Measurements from ENCODE around the gene SLC7A11. TPM values are rescaled to one million over a fixed set of nuclear protein-coding genes. Genes with fewer than 3 reads are reported as not detected.
A peak's percentile ranks its signal among the peaks of the same experiment; 100 is the strongest.

SLC7A11 gene
- total and polyA plus RNA-seq, 2 experiments from 2014 or later, result 0.40 to 1.3 TPM

DNA sequence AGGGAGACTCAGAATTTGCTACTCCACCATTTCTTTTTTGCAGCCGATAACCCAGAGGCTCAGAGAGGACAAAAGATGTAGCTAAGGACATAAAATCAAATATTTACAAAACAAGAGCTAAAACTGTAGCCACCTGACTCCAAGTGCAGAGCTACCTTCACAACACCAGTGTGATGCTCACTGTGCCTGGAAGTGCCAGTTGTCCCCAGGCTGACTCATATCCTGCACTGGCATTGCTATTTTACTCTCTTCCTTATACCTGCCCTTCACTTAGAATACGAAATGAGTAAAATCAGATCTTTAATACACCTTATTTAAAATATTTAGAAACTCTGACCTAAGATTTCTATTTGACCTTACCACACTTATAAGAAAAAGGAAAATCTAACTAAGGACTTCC lies 39.5 kb downstream of the SLC7A11 start:
- no peak overlapping the region for H3K4me3 ChIP-seq
- TF ChIP-seq, protein P1, sequence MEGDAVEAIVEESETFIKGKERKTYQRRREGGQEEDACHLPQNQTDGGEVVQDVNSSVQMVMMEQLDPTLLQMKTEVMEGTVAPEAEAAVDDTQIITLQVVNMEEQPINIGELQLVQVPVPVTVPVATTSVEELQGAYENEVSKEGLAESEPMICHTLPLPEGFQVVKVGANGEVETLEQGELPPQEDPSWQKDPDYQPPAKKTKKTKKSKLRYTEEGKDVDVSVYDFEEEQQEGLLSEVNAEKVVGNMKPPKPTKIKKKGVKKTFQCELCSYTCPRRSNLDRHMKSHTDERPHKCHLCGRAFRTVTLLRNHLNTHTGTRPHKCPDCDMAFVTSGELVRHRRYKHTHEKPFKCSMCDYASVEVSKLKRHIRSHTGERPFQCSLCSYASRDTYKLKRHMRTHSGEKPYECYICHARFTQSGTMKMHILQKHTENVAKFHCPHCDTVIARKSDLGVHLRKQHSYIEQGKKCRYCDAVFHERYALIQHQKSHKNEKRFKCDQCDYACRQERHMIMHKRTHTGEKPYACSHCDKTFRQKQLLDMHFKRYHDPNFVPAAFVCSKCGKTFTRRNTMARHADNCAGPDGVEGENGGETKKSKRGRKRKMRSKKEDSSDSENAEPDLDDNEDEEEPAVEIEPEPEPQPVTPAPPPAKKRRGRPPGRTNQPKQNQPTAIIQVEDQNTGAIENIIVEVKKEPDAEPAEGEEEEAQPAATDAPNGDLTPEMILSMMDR (IDR thresholded peaks at IDR 0.05; ENCODE audit: low read depth, low read length), result no peak
- no peak overlapping the region for H3K27ac ChIP-seq
- H3K4me1 ChIP-seq (ENCODE audit: low read depth), result peaks cover 5% of the 10 kb centered on the region
- H3K9me3 ChIP-seq (ENCODE audit: low read depth), result no peaks in the 10 kb centered on the region
- H3K27me3 ChIP-seq, result no peaks in the 10 kb centered on the region
- no peaks in the 10 kb centered on the region for H3K36me3 ChIP-seq
- no peak for DNase-seq (ENCODE audit: low read depth in 1 of 2, low spot score in 1 of 2)

DNA sequence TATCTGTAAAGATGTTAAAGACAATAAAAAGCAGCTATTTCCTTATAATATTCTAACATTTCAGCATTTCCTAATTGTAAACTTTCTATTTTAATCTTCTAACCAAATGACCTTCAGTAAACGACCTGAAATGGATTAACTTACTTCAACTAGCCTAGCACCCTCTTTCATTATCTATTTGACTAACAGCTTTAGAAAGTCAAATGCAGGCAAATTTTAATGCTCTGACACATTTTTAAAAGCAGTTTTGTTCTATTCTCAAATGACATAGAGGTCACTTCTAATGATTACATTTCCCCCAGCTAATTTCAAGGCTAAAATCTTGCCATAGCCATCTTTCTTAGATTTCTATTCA lies 41.9 kb downstream of the SLC7A11 start:
- Histone ChIP-seq H3K4me1 (ENCODE audit: low read depth) (peaks cover 5% of the 10 kb centered on the region), H3K27me3 (no peaks in the 10 kb centered on the region), H3K9me3 (ENCODE audit: low read depth) (no peaks in the 10 kb centered on the region), H3K36me3 (no peaks in the 10 kb centered on the region), H3K4me3 (no peak overlapping the region), H3K27ac (peak overlapping the region; percentile 27)
- DNase-seq (ENCODE audit: low read depth in 1 of 2, low spot score in 1 of 2), result no peak
- TF ChIP-seq, protein P1 (IDR thresholded peaks at IDR 0.05; ENCODE audit: low read depth, low read length), result no peak

DNA sequence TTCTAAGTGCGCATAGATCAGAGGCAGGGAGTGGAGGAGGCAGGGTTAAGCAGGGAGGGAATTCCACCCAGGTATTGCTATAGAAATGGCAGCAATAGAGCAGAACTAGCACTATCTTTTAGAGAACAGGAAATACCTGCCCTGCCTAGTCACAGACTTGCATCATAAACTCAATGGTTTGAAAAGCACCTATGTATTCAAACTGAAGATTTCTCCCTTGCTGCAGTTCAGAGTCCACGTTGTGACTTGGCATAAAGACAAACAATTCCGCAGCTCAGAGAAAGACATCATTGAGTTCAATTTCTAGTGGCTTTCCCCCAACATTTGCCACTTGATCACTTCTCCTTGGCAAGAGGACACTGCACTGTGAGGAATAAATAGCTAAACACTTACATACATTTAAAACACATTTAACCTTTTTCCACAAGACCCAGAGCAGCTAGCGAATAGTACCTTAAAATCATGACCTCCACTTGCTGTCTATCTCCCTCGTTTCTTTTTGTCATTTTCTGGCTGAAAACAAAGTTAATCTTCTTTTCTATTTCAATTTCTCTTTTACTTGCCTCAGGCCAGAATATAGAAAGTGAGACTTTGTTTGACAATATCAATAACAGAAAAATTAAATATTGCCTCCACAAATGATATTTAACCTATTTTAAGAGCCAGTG lies 42.4 kb downstream of the SLC7A11 start:
- peaks cover 5% of the 10 kb centered on the region for H3K4me1 ChIP-seq (ENCODE audit: low read depth)
- no peaks in the 10 kb centered on the region for H3K9me3 ChIP-seq (ENCODE audit: low read depth)
- H3K27me3 ChIP-seq, result no peaks in the 10 kb centered on the region
- H3K36me3 ChIP-seq, result no peaks in the 10 kb centered on the region
- peak overlapping the region; percentile 27 for H3K27ac ChIP-seq
- peak in 1 of 2 donors; percentile 32 for DNase-seq (ENCODE audit: low read depth in 1 of 2, low spot score in 1 of 2)
- no peak overlapping the region for H3K4me3 ChIP-seq
- TF ChIP-seq, protein P1 (IDR thresholded peaks at IDR 0.05; ENCODE audit: low read depth, low read length), result no peak

DNA sequence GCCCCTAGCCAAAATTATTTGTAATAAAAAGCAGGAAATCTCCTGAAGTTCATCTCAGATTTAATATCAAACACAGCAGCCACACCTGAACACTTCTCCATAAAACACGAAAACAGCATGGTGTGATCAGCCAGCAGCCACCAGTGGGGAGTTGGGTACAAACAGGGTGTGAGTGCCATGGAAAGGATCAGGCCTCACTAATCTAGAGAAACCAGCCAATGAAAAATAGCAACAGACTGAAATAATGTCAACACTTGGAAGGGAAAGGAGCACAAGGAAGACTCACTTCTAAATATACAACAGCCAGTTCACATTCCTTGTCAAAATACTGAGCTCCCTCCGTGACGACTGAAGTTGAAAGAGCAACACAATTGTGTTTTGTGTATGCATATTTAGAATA lies 46.0 kb downstream of the SLC7A11 start:
- Histone ChIP-seq H3K27ac (peak overlapping the region; percentile 8), H3K4me1 (ENCODE audit: low read depth) (peaks cover 11% of the 10 kb centered on the region), H3K27me3 (no peaks in the 10 kb centered on the region), H3K4me3 (no peak overlapping the region), H3K36me3 (no peaks in the 10 kb centered on the region), H3K9me3 (ENCODE audit: low read depth) (no peaks in the 10 kb centered on the region)
- no peak for DNase-seq (ENCODE audit: low read depth in 1 of 2, low spot score in 1 of 2)
- TF ChIP-seq, protein P1 (IDR thresholded peaks at IDR 0.05; ENCODE audit: low read depth, low read length), result no peak

DNA sequence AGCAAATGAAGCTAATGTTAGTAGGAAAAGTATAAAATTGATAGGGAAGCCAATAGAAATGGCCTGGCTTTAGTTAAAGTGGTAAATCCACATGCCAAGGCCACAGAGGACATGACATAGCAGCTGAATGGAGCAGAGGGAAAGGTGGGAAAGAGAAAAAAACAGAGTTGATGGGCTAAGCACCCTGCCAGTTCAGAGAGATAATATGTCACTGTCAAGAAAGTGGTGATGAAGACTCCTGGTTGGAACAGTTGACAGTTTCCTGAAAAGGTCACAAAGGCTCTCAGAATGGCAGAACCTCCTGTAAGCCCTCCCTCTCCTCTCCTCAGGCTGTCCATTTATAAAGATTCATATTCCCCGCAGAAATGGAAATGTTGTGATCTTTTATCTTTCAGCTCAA lies 48.2 kb downstream of the SLC7A11 start:
- H3K27me3 ChIP-seq, result no peaks in the 10 kb centered on the region
- peaks cover 12% of the 10 kb centered on the region for H3K4me1 ChIP-seq (ENCODE audit: low read depth)
- H3K9me3 ChIP-seq (ENCODE audit: low read depth), result no peaks in the 10 kb centered on the region
- H3K4me3 ChIP-seq, result no peak overlapping the region
- no peak for DNase-seq (ENCODE audit: low read depth in 1 of 2, low spot score in 1 of 2)
- peak overlapping the region; percentile 45 for H3K27ac ChIP-seq
- TF ChIP-seq, protein P1 (IDR thresholded peaks at IDR 0.05; ENCODE audit: low read depth, low read length), result no peak
- H3K36me3 ChIP-seq, result no peaks in the 10 kb centered on the region

All from cardiac muscle cell (in vitro differentiated cells and primary cell).